Lung (tissue), 12 donors: ENCODE data around the gene KIF26B. TPM values are rescaled to one million over a fixed set of nuclear protein-coding genes. Genes with fewer than 3 reads are reported as not detected.

Experiments used
- ATAC-seq: fragments of 200-7000 bp; cut with Tn5 transposase; one replicate; pipeline ENCODE4 v1.9.1; 2020; ENCODE audit warnings: moderate number of reproducible peaks; ENCODE audit not compliant: insufficient read depth, low FRiP score
- DNase-seq, 3 donors: peaks; one replicate each; pipeline ENCODE4 v3.0.0-alpha.2; 2013 to 2017
- H3K27ac ChIP-seq, 2 donors: one replicate each; pipeline ENCODE4 v1.5.1; 2013; ENCODE audit warnings: mild to moderate bottlenecking in 2 of 2, moderate library complexity in 2 of 2, control low read depth in 1 of 2, inconsistent platforms in 1 of 2, low read depth in 1 of 2, low read length in 1 of 2
- H3K27me3 ChIP-seq, 3 donors: one replicate each; pipeline ENCODE4 v1.5.1; 2013; ENCODE audit warnings: low read length in 2 of 3; ENCODE audit not compliant: control insufficient read depth in 3 of 3, insufficient read depth in 3 of 3
- H3K36me3 ChIP-seq, 4 donors: one replicate each; pipeline ENCODE4 v1.5.1; 2013; ENCODE audit warnings: low read length in 4 of 4, mild to moderate bottlenecking in 1 of 4, moderate library complexity in 1 of 4; ENCODE audit not compliant: control insufficient read depth in 4 of 4, insufficient read depth in 4 of 4
- H3K4me1 ChIP-seq, 5 donors: one replicate each; pipeline ENCODE4 v1.5.1; 2013; ENCODE audit warnings: low read length in 5 of 5, mild to moderate bottlenecking in 2 of 5, moderate library complexity in 1 of 5; ENCODE audit not compliant: control insufficient read depth in 5 of 5, insufficient read depth in 5 of 5
- H3K4me3 ChIP-seq: one replicate; pipeline ENCODE4 v1.5.1; 2013; ENCODE audit warnings: mild to moderate bottlenecking, control low read depth, moderate library complexity
- H3K9ac ChIP-seq, 2 donors: one replicate each; pipeline ENCODE4 v1.5.1; 2013; ENCODE audit warnings: low read length in 2 of 2, control low read depth in 1 of 2; ENCODE audit not compliant: insufficient read depth in 1 of 2
- H3K9me3 ChIP-seq, 4 donors: one replicate each; pipeline ENCODE4 v1.5.1; 2013; ENCODE audit warnings: low read length in 3 of 4, mild to moderate bottlenecking in 1 of 4, moderate library complexity in 1 of 4; ENCODE audit not compliant: control insufficient read depth in 4 of 4, insufficient read depth in 3 of 4
- WGBS, 2 donors: extraction: QIAGEN DNeasy Blood & Tissue Kit; methylation state at CpG; one replicate each; pipeline ENCODE4 v1.1.7; 2013; 5-methylcytosine and 5-hydroxymethylcytosine counted together
- polyA plus RNA-seq, 2 donors: library from polyadenylated mRNA; stranded (reverse); fragments of 200-250 nt; gene quantifications; one replicate each; pipeline ENCODE4 v1.2.1, GENCODE V29; 2013
- total RNA-seq, 2 donors: library from RNA; depleted of rRNA in 1 of 2; stranded (reverse); fragments of >200 nt in 1 of 2; gene quantifications; one replicate each; pipeline ENCODE4 v1.2.1, GENCODE V29; 2014 to 2021
- TF ChIP-seq, protein P1 (sequence below): IDR thresholded peaks from 2 replicates; pipeline ENCODE4 v1.5.1; 2012; ENCODE audit warnings: mild to moderate bottlenecking; ENCODE audit errors: control extremely low read depth, extremely low read depth
- donor health status: control.
- donor health status: control.
- donor health status: Bipolar disorder and iron deficiency.
- donor health status: healthy.
- donor health status: DM: yes; HTN: yes; CAD: no.

The KIF26B gene
- total and polyA plus RNA-seq, 4 donors, result 0.61 to 6.7 (median 2.2) TPM

DNA sequence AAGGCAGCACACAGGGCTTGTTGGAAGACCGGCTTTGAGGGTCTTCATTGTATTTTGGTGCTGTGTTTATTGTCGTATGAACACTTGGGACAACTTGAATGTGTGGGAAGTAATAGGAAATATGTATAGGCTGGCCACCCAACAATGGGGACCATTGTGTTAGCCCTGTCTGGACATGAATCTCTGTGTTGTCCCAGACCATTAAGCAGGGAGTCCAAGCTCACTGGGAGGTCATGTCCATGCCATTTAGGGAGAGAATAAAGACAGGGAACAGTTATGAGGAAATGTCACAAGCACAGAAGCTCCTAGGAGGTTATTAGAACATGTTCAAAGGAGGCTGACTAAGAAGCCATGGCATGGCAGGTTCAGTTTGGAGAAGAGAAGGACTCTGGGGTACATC, 266.1 kb downstream of the KIF26B start:
- WGBS, 2 donors, result 95 to 98% methylated on average over 2 of the region's 2 CpGs
- Histone ChIP-seq H3K27me3 (no peaks in the 10 kb centered on the region), H3K9ac (no peak overlapping the region), H3K9me3 (peaks cover 0 to 3% (median 0%) of the 10 kb centered on the region in 4 donors), H3K36me3 (no peaks in the 10 kb centered on the region), H3K4me1 (peaks cover 0 to 12% (median 0%) of the 10 kb centered on the region in 5 donors), H3K4me3 (no peak overlapping the region), H3K27ac (no peak overlapping the region)
- ATAC-seq (no peak), DNase-seq (no peak)
- TF ChIP-seq, protein P1, sequence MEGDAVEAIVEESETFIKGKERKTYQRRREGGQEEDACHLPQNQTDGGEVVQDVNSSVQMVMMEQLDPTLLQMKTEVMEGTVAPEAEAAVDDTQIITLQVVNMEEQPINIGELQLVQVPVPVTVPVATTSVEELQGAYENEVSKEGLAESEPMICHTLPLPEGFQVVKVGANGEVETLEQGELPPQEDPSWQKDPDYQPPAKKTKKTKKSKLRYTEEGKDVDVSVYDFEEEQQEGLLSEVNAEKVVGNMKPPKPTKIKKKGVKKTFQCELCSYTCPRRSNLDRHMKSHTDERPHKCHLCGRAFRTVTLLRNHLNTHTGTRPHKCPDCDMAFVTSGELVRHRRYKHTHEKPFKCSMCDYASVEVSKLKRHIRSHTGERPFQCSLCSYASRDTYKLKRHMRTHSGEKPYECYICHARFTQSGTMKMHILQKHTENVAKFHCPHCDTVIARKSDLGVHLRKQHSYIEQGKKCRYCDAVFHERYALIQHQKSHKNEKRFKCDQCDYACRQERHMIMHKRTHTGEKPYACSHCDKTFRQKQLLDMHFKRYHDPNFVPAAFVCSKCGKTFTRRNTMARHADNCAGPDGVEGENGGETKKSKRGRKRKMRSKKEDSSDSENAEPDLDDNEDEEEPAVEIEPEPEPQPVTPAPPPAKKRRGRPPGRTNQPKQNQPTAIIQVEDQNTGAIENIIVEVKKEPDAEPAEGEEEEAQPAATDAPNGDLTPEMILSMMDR, result no peak

DNA sequence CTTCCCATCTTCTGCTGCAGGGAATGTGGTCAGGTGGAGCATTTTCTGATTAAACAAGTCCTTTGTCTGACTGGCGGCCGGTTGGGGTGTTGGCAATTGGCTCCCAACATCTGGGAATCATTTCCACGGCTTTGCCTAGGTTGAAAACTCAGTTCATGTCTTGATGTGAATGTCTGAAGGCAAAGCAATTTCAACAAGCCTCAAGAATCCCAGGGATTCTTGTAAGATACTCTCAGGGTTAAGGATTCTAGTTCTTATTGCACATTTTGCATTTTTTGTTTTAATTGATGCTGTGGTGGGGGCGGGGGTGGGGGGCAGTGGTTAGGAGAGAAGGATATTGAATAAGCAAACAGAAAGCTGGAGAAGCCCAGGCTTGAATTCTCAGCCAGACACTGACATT, 273.9 kb downstream of the KIF26B start:
- TF ChIP-seq, protein P1, result no peak
- no peaks in the 10 kb centered on the region for H3K27me3 ChIP-seq
- H3K9me3 ChIP-seq, result peaks cover 0 to 5% (median 0%) of the 10 kb centered on the region in 4 donors
- no peaks in the 10 kb centered on the region for H3K4me1 ChIP-seq
- H3K4me3 ChIP-seq, result no peak overlapping the region
- no peak for DNase-seq
- ATAC-seq, result no peak
- WGBS, 2 donors, result 70 to 87% methylated on average over 4 of the region's 4 CpGs
- no peak overlapping the region for H3K9ac ChIP-seq
- H3K27ac ChIP-seq, result no peak overlapping the region
- no peaks in the 10 kb centered on the region for H3K36me3 ChIP-seq

- H3K27me3 ChIP-seq, result no peaks in the 10 kb centered on the region
- H3K36me3 ChIP-seq, result no peaks in the 10 kb centered on the region
- H3K27ac ChIP-seq, result no peak overlapping the region
- H3K9ac ChIP-seq, result no peak overlapping the region
- DNase-seq, result no peak
- H3K4me3 ChIP-seq, result no peak overlapping the region
- no peak for ATAC-seq
- TF ChIP-seq, protein P1, result no peak
- H3K4me1 ChIP-seq, result no peaks in the 10 kb centered on the region
- 96 to 97% methylated on average over 3 of the region's 3 CpGs for WGBS, 2 donors
- H3K9me3 ChIP-seq, result peaks cover 0 to 7% (median 0%) of the 10 kb centered on the region in 4 donors
Measured at GRCh38 chr1:245431706-245432105, 276.9 kb downstream of the KIF26B start.

DNA sequence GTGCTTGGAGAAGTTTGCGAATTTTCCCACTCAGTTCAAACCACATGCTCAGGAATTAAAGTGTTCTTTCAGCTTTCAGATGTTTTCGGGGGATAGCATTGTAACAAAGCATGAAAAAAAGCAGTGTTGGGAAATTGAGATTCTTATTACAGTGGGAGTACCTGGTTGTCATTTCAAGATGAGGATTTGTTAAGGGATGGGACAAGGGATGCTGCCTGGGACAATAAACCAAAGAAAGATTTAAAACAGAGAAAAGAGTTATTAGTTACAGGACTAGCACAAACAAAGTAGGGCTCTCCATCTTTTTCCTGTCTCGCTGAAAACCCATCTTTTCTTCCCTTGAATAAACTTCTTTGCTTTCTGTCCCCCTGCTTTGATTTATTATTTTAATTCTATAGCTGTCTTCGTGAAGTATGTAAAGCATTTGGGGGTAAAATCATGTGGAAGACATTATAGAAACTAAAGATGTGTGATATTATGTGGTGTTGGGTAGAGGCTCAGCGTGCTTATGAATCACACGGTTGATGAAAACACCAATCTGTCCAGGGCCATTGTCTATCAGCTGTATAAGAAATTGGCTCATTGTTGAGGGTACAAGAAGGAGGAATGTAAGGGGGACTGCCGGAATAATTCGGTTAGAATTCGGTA, 277.6 kb downstream of the KIF26B start:
- TF ChIP-seq, protein P1, result no peak
- ATAC-seq, result no peak
- no peak overlapping the region for H3K9ac ChIP-seq
- DNase-seq, result no peak
- no peaks in the 10 kb centered on the region for H3K27me3 ChIP-seq
- no peak overlapping the region for H3K27ac ChIP-seq
- no peaks in the 10 kb centered on the region for H3K36me3 ChIP-seq
- H3K4me1 ChIP-seq, result no peaks in the 10 kb centered on the region
- 85 to 90% methylated on average over 9 of the region's 9 CpGs for WGBS, 2 donors
- no peak overlapping the region for H3K4me3 ChIP-seq
- H3K9me3 ChIP-seq, result peaks cover 0 to 4% (median 0%) of the 10 kb centered on the region in 4 donors
